K562 (cell line): Measurements from ENCODE around the gene ING1. TPM values are rescaled to one million over a fixed set of nuclear protein-coding genes. Genes with fewer than 3 reads are reported as not detected.

Source experiments
- CREB3L1 ChIP-seq: fragments of 450-650 bp; IDR thresholded peaks from 2 replicates; pipeline ENCODE4 v1.6.1; 2014; ENCODE audit warnings: low read depth, mild to moderate bottlenecking, moderate library complexity, borderline replicate concordance
- FOXA1 ChIP-seq: fragments of 450-650 bp; IDR thresholded peaks from 2 replicates; pipeline ENCODE4 v1.6.1; 2016; ENCODE audit warnings: mild to moderate bottlenecking, borderline replicate concordance
- GATA2 ChIP-seq: sonication (generic); formaldehyde crosslinking; IDR thresholded peaks from 2 replicates; pipeline ENCODE4 v1.4.0; 2020; ENCODE audit warnings: mild to moderate bottlenecking, missing genetic modification reagents
- HDAC2 ChIP-seq: fragments of 450-650 bp; IDR thresholded peaks from 2 replicates; pipeline ENCODE4 v1.6.1; 2016; ENCODE audit warnings: mild to moderate bottlenecking
- HLTF ChIP-seq: fragments of 450-650 bp; IDR thresholded peaks from 2 replicates; pipeline ENCODE4 v1.6.1; 2016
- KDM2B ChIP-seq: fragments of 250-450 bp; sonication (Bioruptor Pico); IDR thresholded peaks from 2 replicates; pipeline ENCODE4 v1.8.0; 2021; ENCODE audit warnings: mild to moderate bottlenecking, moderate library complexity
- PHF8 ChIP-seq: fragments of 200-600 bp; sonication (generic); IDR thresholded peaks from 2 replicates; pipeline ENCODE4 v1.6.1; 2012; ENCODE audit warnings: mixed run types, mild to moderate bottlenecking, inconsistent platforms, low read length, moderate library complexity, borderline replicate concordance
- SAFB ChIP-seq: fragments of 200-400 bp; formaldehyde crosslinking; IDR thresholded peaks from 2 replicates; pipeline ENCODE4 v1.6.1; 2017; ENCODE audit warnings: low read depth, low read length, borderline replicate concordance
- SMAD3 ChIP-seq: fragments of 450-650 bp; formaldehyde crosslinking; conservative IDR thresholded peaks from 2 replicates; pipeline ENCODE4 v1.4.0; 2020; ENCODE audit warnings: mild to moderate bottlenecking
- SP1 ChIP-seq: sonication (generic); formaldehyde crosslinking; IDR thresholded peaks from 2 replicates; pipeline ENCODE4 v1.8.1; 2022; ENCODE audit warnings: mild to moderate bottlenecking, missing genetic modification reagents
- SPI1 ChIP-seq: IDR thresholded peaks from 2 replicates; pipeline ENCODE4 v1.6.1; 2011; ENCODE audit warnings: low read depth, low read length, control low read depth, borderline replicate concordance
- U2AF1 ChIP-seq: fragments of 200-400 bp; formaldehyde crosslinking; optimal IDR thresholded peaks from 2 replicates; pipeline ENCODE3; 2017; ENCODE audit warnings: mild to moderate bottlenecking, low read depth, low read length, moderate library complexity
- ZC3H11A ChIP-seq: IDR thresholded peaks from 2 replicates; pipeline ENCODE4 v1.6.1; 2012; ENCODE audit warnings: low read depth, low read length, improper control_type of control experiment
- ZFP36 ChIP-seq: fragments of 150-350 bp; IDR thresholded peaks from 2 replicates; pipeline ENCODE4 v1.6.1; 2018; ENCODE audit warnings: low read length, low read depth; ENCODE audit not compliant: partially characterized antibody
- ZNF140 ChIP-seq: fragments of 250-450 bp; sonication (Bioruptor Pico); IDR thresholded peaks from 2 replicates; pipeline ENCODE4 v1.8.0; 2021; ENCODE audit warnings: moderate library complexity, mild to moderate bottlenecking, inconsistent platforms
- ZNF224 ChIP-seq: sonication (generic); formaldehyde crosslinking; IDR thresholded peaks from 2 replicates; pipeline ENCODE4 v1.8.0; 2022; ENCODE audit warnings: mild to moderate bottlenecking, missing genetic modification reagents
- ZNF282 ChIP-seq: sonication (generic); formaldehyde crosslinking; IDR thresholded peaks from 2 replicates; pipeline ENCODE4 v1.8.1; 2023; ENCODE audit warnings: missing genetic modification reagents
- ZNF395 ChIP-seq: fragments of 200-800 bp; sonication (Bioruptor generic); IDR thresholded peaks from 2 replicates; pipeline ENCODE4 v1.6.1; 2017; ENCODE audit warnings: missing genetic modification characterization, missing compliant biosample characterization
- ZSCAN29 ChIP-seq: fragments of 450-650 bp; IDR thresholded peaks from 2 replicates; pipeline ENCODE4 v1.6.1; 2017
- polyA plus RNA-seq, 8 experiments: library from polyadenylated mRNA; depleted of rRNA in 4 of 8; stranded (reverse) in 5 of 8; unstranded in 3 of 8; fragments of >200 nt; fragmentation: Nextera tagmentation in 2 of 8; fragmentation: Illumina TruSeq in 1 of 8; extraction: Ambion mirVana in 2 of 8; extraction: Trizol in 1 of 8; gene quantifications; 2 replicates each; pipeline versions ENCODE4 v1.2.1 to v1.2.3, GENCODE V29; 2011 to 2014; ENCODE audit warnings: inconsistent platforms in 1 of 8, missing spikeins in 1 of 8
- total RNA-seq, 7 experiments: library from RNA; depleted of rRNA in 6 of 7; stranded (reverse); fragments of >200 nt in 6 of 7; fragmentation: Illumina TruSeq in 2 of 7; extraction: Trizol in 2 of 7; gene quantifications; 2 replicates each; pipeline versions ENCODE4 v1.2.1 to v1.2.3, GENCODE V29; 2011 to 2021; ENCODE audit warnings: low replicate concordance in 1 of 7
- TF ChIP-seq, protein P1 (sequence below): fragments of 450-650 bp; IDR thresholded peaks from 2 replicates; pipeline ENCODE4 v1.6.1; 2016; ENCODE audit warnings: missing biosample characterization, missing genetic modification characterization
- TF ChIP-seq, protein P2 (sequence below): fragments of 450-650 bp; formaldehyde crosslinking; IDR thresholded peaks from 2 replicates; pipeline ENCODE4 v1.4.0; 2022; ENCODE audit warnings: mild to moderate bottlenecking, moderate library complexity

The ING1 gene
- total and polyA plus RNA-seq, 9 of the 15 experiments (the other 6 are each of a cell fraction or from before 2014, with no cell fraction given) = 1.0 to 20.1 (median 8.2) TPM

- TF ChIP-seq U2AF1 (no peak), SPI1 (no peak), GATA2 (no peak), ZC3H11A (no peak), KDM2B (no peak), ZNF140 (no peak), SMAD3 (CRISPR knock-in tag) (no peak), FOXA1 (no peak), CREB3L1 (no peak), ZNF282 (no peak), ZFP36 (no peak), SAFB (peak; percentile 92), ZNF395 (CRISPR knock-in tag) (no peak), PHF8 (peak; percentile 39; the same call in 1 of the 2 replicates), ZSCAN29 (no peak), HDAC2 (0 out of 2 replicates have a peak, but pooled peaks have one; percentile 60), SP1 (no peak; the same call in none of the 2 replicates), ZNF224 (CRISPR knock-in tag) (no peak), HLTF (no peak)
- TF ChIP-seq, protein P1, sequence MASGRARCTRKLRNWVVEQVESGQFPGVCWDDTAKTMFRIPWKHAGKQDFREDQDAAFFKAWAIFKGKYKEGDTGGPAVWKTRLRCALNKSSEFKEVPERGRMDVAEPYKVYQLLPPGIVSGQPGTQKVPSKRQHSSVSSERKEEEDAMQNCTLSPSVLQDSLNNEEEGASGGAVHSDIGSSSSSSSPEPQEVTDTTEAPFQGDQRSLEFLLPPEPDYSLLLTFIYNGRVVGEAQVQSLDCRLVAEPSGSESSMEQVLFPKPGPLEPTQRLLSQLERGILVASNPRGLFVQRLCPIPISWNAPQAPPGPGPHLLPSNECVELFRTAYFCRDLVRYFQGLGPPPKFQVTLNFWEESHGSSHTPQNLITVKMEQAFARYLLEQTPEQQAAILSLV (tag) = no peak
- TF ChIP-seq, protein P2, sequence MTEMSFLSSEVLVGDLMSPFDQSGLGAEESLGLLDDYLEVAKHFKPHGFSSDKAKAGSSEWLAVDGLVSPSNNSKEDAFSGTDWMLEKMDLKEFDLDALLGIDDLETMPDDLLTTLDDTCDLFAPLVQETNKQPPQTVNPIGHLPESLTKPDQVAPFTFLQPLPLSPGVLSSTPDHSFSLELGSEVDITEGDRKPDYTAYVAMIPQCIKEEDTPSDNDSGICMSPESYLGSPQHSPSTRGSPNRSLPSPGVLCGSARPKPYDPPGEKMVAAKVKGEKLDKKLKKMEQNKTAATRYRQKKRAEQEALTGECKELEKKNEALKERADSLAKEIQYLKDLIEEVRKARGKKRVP = no peak
Observed at GRCh38 chr13:110715395-110716246, 2.1 kb downstream of the ING1 start (continued).
